Liver (tissue), 3 donors: Measurements from ENCODE around the gene DIABLO.

Experiments used
- ATF3 ChIP-seq: IDR thresholded peaks from 2 replicates; pipeline ENCODE4 v1.6.1; 2016; ENCODE audit warnings: antibody characterized with exemption
- CTCF ChIP-seq: fragments of 150-350 bp; IDR thresholded peaks from 2 replicates; pipeline ENCODE4 v1.5.1; 2017; ENCODE audit warnings: improper control_type of control experiment, low read depth, low read length; ENCODE audit not compliant: missing input control
- EGR1 ChIP-seq, 2 donors: IDR thresholded peaks; 2 replicates each; pipeline ENCODE4 v1.6.1; 2016 to 2018; ENCODE audit warnings: antibody characterized with exemption in 2 of 2, low read depth in 2 of 2
- FOXA1 ChIP-seq: IDR thresholded peaks from 2 replicates; pipeline ENCODE4 v1.6.1; 2016; ENCODE audit warnings: antibody characterized with exemption
- FOXA2 ChIP-seq: IDR thresholded peaks from 2 replicates; pipeline ENCODE4 v1.6.1; 2016; ENCODE audit warnings: antibody characterized with exemption
- GABPA ChIP-seq, 2 donors: IDR thresholded peaks in 1 of 2; conservative IDR thresholded peaks in 1 of 2; 2 replicates each; pipeline ENCODE4 v1.6.1; 2016; ENCODE audit warnings: antibody characterized with exemption in 2 of 2, mild to moderate bottlenecking in 1 of 2, moderate library complexity in 1 of 2
- MAX ChIP-seq: IDR thresholded peaks from 2 replicates; pipeline ENCODE4 v1.6.1; 2016; ENCODE audit warnings: antibody characterized with exemption
- RAD21 ChIP-seq, 2 donors: IDR thresholded peaks; 2 replicates each; pipeline ENCODE4 v1.6.1; 2016; ENCODE audit warnings: antibody characterized with exemption in 2 of 2, mild to moderate bottlenecking in 2 of 2
- REST ChIP-seq: IDR thresholded peaks from 2 replicates; pipeline ENCODE4 v1.6.1; 2016; ENCODE audit warnings: antibody characterized with exemption, mild to moderate bottlenecking
- RXRA ChIP-seq, 2 donors: IDR thresholded peaks; 2 replicates each; pipeline ENCODE4 v1.6.1; 2017 to 2018; ENCODE audit warnings: antibody characterized with exemption in 2 of 2, mild to moderate bottlenecking in 1 of 2
- SP1 ChIP-seq: IDR thresholded peaks from 2 replicates; pipeline ENCODE4 v1.6.1; 2018; ENCODE audit warnings: antibody characterized with exemption, mild to moderate bottlenecking
- TAF1 ChIP-seq: conservative IDR thresholded peaks from 2 replicates; pipeline ENCODE4 v1.6.1; 2016; ENCODE audit warnings: antibody characterized with exemption, mild to moderate bottlenecking
- YY1 ChIP-seq: IDR thresholded peaks from 2 replicates; pipeline ENCODE4 v1.6.1; 2016; ENCODE audit warnings: antibody characterized with exemption, mild to moderate bottlenecking
- ZBTB33 ChIP-seq: IDR thresholded peaks from 2 replicates; pipeline ENCODE4 v1.6.1; 2016; ENCODE audit warnings: antibody characterized with exemption
- donor health status: healthy.
- donor health status: healthy.

- TF ChIP-seq CTCF (no peak), GABPA (IDR thresholded peaks at IDR 0.05 in 1 of 2, conservative IDR thresholded peaks at IDR 0.05 in 1 of 2) (no peak), YY1 (no peak), ATF3 (no peak), REST (no peak), TAF1 (no peak), RXRA (IDR thresholded peaks at IDR 0.05) (no peak), EGR1 (IDR thresholded peaks at IDR 0.05; ENCODE audit: low read depth in 2 of 2) (no peak), SP1 (no peak), RAD21 (IDR thresholded peaks at IDR 0.05) (no peak), ZBTB33 (no peak), FOXA2 (no peak), FOXA1 (no peak), MAX (no peak)
Measured at GRCh38 chr12:122161682-122162081, 64.2 kb downstream of the DIABLO start.
